Measurements from ENCODE around the gene NAV2. TPM values are rescaled to one million over a fixed set of nuclear protein-coding genes. Genes with fewer than 3 reads are reported as not detected.

NAV2 gene
- total RNA-seq, 1 experiment from 2014 or later: 2.1 TPM

GRCh38 chr11:20037396-20038153, 324.9 kb downstream of the NAV2 start:
- H3K9ac ChIP-seq (ENCODE audit: low read length): no peak overlapping the region
- no peaks in the 10 kb centered on the region for H3K9me2 ChIP-seq (ENCODE audit: insufficient read depth)
- ATAC-seq (no peak), DNase-seq (ENCODE audit: low read depth, low spot score) (no peak)
- H3K27me3 ChIP-seq (ENCODE audit: insufficient read depth, low read length): peaks cover 24% of the 10 kb centered on the region; the same call in 1 of the 2 replicates
- intact Hi-C loops (cut with micrococcal nuclease): no loop called here
- no peak for TF ChIP-seq EGR1 (IDR thresholded peaks at IDR 0.05; ENCODE audit: low read depth)
- no peak for TF ChIP-seq ELF1 (IDR thresholded peaks at IDR 0.05; ENCODE audit: borderline replicate concordance, low read depth)
- no peak for TF ChIP-seq SIN3A (IDR thresholded peaks at IDR 0.05; ENCODE audit: low read depth)
- no peak for TF ChIP-seq ZFX (IDR thresholded peaks at IDR 0.05)
- TF ChIP-seq FOSL1 (IDR thresholded peaks at IDR 0.05; ENCODE audit: low read depth): no peak
- TF ChIP-seq SRF (IDR thresholded peaks at IDR 0.05; ENCODE audit: low read depth): no peak
- TF ChIP-seq ATF3 (IDR thresholded peaks at IDR 0.05): no peak
- no peak for TF ChIP-seq SP1 (IDR thresholded peaks at IDR 0.05; ENCODE audit: low read depth)
- TF ChIP-seq CEBPB (IDR thresholded peaks at IDR 0.05; ENCODE audit: low read depth): no peak
- TF ChIP-seq TCF7L2 (IDR thresholded peaks at IDR 0.05; ENCODE audit: borderline replicate concordance, extremely low read depth, insufficient read depth, insufficient read length): no peak
- no peak for TF ChIP-seq YY1 (IDR thresholded peaks at IDR 0.05; ENCODE audit: extremely low read depth, insufficient replicate concordance, low read depth, low read length)
- no peaks in the 10 kb centered on the region for H3K79me2 ChIP-seq (ENCODE audit: insufficient read depth, low read length)
- no peak overlapping the region for H2AFZ ChIP-seq (ENCODE audit: low read depth, low read length, poor library complexity, severe bottlenecking)
- BruUV-seq (replicated peaks): no TSS peak
- ChIA-PET POLR2A (no interaction called here), RAD21 (ENCODE audit: low non-redundant PET in 1 of 2, low total read pairs in 2 of 2, uncharacterized antibody in 2 of 2, unreplicated experiment in 2 of 2) (no interaction called here), CTCF (no interaction called here)
- H3K27ac ChIP-seq (ENCODE audit: low read depth, low read length): no peak overlapping the region
- no peaks in the 10 kb centered on the region for H4K20me1 ChIP-seq (ENCODE audit: insufficient read depth)
- H3K36me3 ChIP-seq (ENCODE audit: control insufficient read depth in 1 of 2, insufficient read depth in 2 of 2, low read length in 2 of 2): no peaks in the 10 kb centered on the region
- no peak overlapping the region for H3K4me3 ChIP-seq (replicated peaks in 1 of 2; ENCODE audit: low read depth in 1 of 2, low read length in 2 of 2)
- no peak overlapping the region for H3K4me2 ChIP-seq (ENCODE audit: low read length)
- H3K4me1 ChIP-seq (ENCODE audit: control insufficient read depth in 1 of 2, insufficient read depth in 2 of 2, low read length in 2 of 2): no peaks in the 10 kb centered on the region
- H3K9me3 ChIP-seq (ENCODE audit: control insufficient read depth in 1 of 2, insufficient read depth in 1 of 2, low read depth in 1 of 2, low read length in 2 of 2): no peaks in the 10 kb centered on the region

GRCh38 chr11:20038412-20038811, 325.8 kb downstream of the NAV2 start:
- intact Hi-C loops (cut with micrococcal nuclease): no loop called here
- BruUV-seq (replicated peaks): no TSS peak

More at GRCh38 chr11:20038412-20038811, 325.8 kb downstream of the NAV2 start:
- ATAC-seq: no peak
- no peak overlapping the region for H3K27ac ChIP-seq (ENCODE audit: low read depth, low read length)
- TF ChIP-seq MAX (IDR thresholded peaks at IDR 0.05): no peak
- no peak for TF ChIP-seq REST (IDR thresholded peaks at IDR 0.05; ENCODE audit: low read depth)
- no peak for TF ChIP-seq ATF3 (IDR thresholded peaks at IDR 0.05)
- TF ChIP-seq SP1 (IDR thresholded peaks at IDR 0.05; ENCODE audit: low read depth): no peak
- no peak for TF ChIP-seq EZH2phosphoT487 (IDR thresholded peaks at IDR 0.05; ENCODE audit: borderline replicate concordance)
- no peak for TF ChIP-seq POLR2A (IDR thresholded peaks at IDR 0.05; ENCODE audit: borderline replicate concordance, extremely low read depth, insufficient read depth, insufficient read length)
- TF ChIP-seq EZH2 (IDR thresholded peaks at IDR 0.05): no peak
- TF ChIP-seq RAD21 (IDR thresholded peaks at IDR 0.05; ENCODE audit: low read depth): no peak
- TF ChIP-seq SIN3A (IDR thresholded peaks at IDR 0.05; ENCODE audit: low read depth): no peak
- no peak for TF ChIP-seq EGR1 (IDR thresholded peaks at IDR 0.05; ENCODE audit: low read depth)
- no peak for TF ChIP-seq FOSL1 (IDR thresholded peaks at IDR 0.05; ENCODE audit: low read depth)
- H3K4me2 ChIP-seq (ENCODE audit: low read length): no peak overlapping the region
- no peaks in the 10 kb centered on the region for H4K20me1 ChIP-seq (ENCODE audit: insufficient read depth)
- no peak overlapping the region for H3K9ac ChIP-seq (ENCODE audit: low read length)
- no peaks in the 10 kb centered on the region for H3K36me3 ChIP-seq (ENCODE audit: control insufficient read depth in 1 of 2, insufficient read depth in 2 of 2, low read length in 2 of 2)
- ChIA-PET RAD21 (ENCODE audit: low non-redundant PET in 1 of 2, low total read pairs in 2 of 2, uncharacterized antibody in 2 of 2, unreplicated experiment in 2 of 2) (no interaction called here), CTCF (no interaction called here), POLR2A (no interaction called here)
- peaks cover 16% of the 10 kb centered on the region; the same call in 1 of the 2 replicates for H3K27me3 ChIP-seq (ENCODE audit: insufficient read depth, low read length)
- no peaks in the 10 kb centered on the region for H3K9me2 ChIP-seq (ENCODE audit: insufficient read depth)
- H2AFZ ChIP-seq (ENCODE audit: low read depth, low read length, poor library complexity, severe bottlenecking): no peak overlapping the region
- H3K4me3 ChIP-seq (replicated peaks in 1 of 2; ENCODE audit: low read depth in 1 of 2, low read length in 2 of 2): no peak overlapping the region
- DNase-seq (ENCODE audit: low read depth, low spot score): no peak
- no peaks in the 10 kb centered on the region for H3K4me1 ChIP-seq (ENCODE audit: control insufficient read depth in 1 of 2, insufficient read depth in 2 of 2, low read length in 2 of 2)
- no peaks in the 10 kb centered on the region for H3K79me2 ChIP-seq (ENCODE audit: insufficient read depth, low read length)
- H3K9me3 ChIP-seq (ENCODE audit: control insufficient read depth in 1 of 2, insufficient read depth in 1 of 2, low read depth in 1 of 2, low read length in 2 of 2): no peaks in the 10 kb centered on the region

Measured in HCT116 (cell line).